ENCODE data around the gene SUCLA2.

GRCh38 chr13:47893527-47893926 is 107.5 kb downstream of the SUCLA2 start:
- TF ChIP-seq CTCF (IDR thresholded peaks at IDR 0.05; ENCODE audit: poor library complexity) (no peak), EZH2 (IDR thresholded peaks at IDR 0.05; ENCODE audit: borderline replicate concordance) (no peak), EZH2phosphoT487 (IDR thresholded peaks at IDR 0.05; ENCODE audit: low read depth, severe bottlenecking, unreplicated experiment) (no peak)

Measured in hepatocyte (in vitro differentiated cells).